Transverse colon (tissue), 4 donors: ENCODE measurements around the gene PTPRN2.

Experiments
- EP300 ChIP-seq: sonication (generic); formaldehyde crosslinking; IDR thresholded peaks from one replicate; pipeline ENCODE4 v1.6.1; 2017; ENCODE audit warnings: antibody characterized with exemption, low read depth
- POLR2A ChIP-seq: fragments of 450-650 bp; IDR thresholded peaks from one replicate; pipeline ENCODE4 v1.6.1; 2016; ENCODE audit warnings: antibody characterized with exemption, mild to moderate bottlenecking, moderate library complexity
- POLR2AphosphoS5 ChIP-seq, 3 donors: sonication (generic); formaldehyde crosslinking; IDR thresholded peaks; one replicate each; pipeline ENCODE4 v1.6.1; 2016; ENCODE audit warnings: antibody characterized with exemption in 3 of 3
- TF ChIP-seq, protein P1 (sequence below), 5 experiments: fragments of 200-600 bp in 3 of 5; fragments of 450-650 bp in 2 of 5; sonication (generic) in 3 of 5; IDR thresholded peaks; 1 replicate in 2 of 5; 2 replicates in 3 of 5; pipeline ENCODE4 v1.5.1; 2016 to 2017; ENCODE audit warnings: antibody characterized with exemption in 5 of 5, inconsistent platforms in 3 of 5, mild to moderate bottlenecking in 2 of 5, moderate library complexity in 1 of 5

- TF ChIP-seq EP300 = no peak
- TF ChIP-seq, protein P1, sequence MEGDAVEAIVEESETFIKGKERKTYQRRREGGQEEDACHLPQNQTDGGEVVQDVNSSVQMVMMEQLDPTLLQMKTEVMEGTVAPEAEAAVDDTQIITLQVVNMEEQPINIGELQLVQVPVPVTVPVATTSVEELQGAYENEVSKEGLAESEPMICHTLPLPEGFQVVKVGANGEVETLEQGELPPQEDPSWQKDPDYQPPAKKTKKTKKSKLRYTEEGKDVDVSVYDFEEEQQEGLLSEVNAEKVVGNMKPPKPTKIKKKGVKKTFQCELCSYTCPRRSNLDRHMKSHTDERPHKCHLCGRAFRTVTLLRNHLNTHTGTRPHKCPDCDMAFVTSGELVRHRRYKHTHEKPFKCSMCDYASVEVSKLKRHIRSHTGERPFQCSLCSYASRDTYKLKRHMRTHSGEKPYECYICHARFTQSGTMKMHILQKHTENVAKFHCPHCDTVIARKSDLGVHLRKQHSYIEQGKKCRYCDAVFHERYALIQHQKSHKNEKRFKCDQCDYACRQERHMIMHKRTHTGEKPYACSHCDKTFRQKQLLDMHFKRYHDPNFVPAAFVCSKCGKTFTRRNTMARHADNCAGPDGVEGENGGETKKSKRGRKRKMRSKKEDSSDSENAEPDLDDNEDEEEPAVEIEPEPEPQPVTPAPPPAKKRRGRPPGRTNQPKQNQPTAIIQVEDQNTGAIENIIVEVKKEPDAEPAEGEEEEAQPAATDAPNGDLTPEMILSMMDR (IDR thresholded peaks at IDR 0.05) = no peak
- TF ChIP-seq POLR2A = no peak
- no peak for TF ChIP-seq POLR2AphosphoS5 (IDR thresholded peaks at IDR 0.05)
Measured at GRCh38 chr7:158187694-158187994, 400.0 kb downstream of the PTPRN2 start.
